NOMO-1 treated with DMSO at 0.1 percent for 48 hours (cell line): Measurements from ENCODE around the gene VWDE.
"Not testable (repeated sequence)": the region's sequence is repeated elsewhere in the genome, so short reads cannot be mapped to it uniquely, and the experiment has no call there.

Experiments
- DNase-seq: peaks from one replicate; lab custom pipeline; 2025; ENCODE audit not compliant: unreplicated experiment; lab: John Stamatoyannopoulos, UW

Gene VWDE

DNA sequence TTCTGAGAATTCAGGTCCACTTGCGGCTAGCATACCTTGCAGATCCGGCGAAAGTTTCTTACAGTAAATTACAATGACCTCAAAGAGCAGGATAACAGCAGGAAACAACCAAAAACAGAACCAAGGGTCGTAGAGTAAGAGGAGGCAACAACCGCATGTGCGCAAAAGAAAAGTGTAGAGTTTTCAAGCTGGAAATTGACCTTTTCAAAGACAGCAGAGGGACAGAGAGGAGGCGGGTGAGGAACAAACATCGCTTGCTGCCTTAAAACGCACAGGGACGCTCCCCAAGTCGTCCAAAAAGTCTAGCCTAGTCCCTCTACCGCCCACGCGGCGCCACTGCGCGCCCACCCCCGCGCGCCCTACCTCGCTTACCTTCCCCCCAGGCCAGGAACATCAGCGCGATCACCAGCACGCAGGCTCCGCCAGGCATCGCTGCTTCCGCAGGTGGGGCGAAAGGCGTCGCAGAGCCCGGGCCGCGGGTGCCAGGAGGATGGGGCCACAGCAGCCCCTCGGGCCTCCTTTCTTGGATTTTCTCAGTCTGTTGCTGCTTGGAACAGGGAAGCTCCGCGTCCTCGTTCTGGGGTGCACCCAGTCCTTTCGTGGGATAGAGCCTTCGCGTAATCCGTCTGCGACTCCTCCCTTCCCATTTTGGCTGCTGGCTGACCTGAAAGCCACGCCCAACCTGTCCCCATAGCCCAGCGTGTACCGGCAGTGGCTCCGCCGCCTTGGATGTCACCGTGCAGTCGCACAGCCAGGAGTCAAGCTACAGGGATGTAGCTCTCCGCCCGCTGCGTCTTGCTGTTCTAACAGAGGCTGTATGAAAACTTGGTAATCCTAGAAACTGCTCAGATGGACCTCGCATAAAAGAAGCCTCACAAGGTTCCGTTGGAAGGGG, at the start of gene VWDE:
Gene VWDE, minus strand, starts transcription at position 579 of the 895 bp plus-strand sequence. Its CDS starts 149 bp downstream, at position 430.
- DNase-seq = peak; percentile 43

DNA sequence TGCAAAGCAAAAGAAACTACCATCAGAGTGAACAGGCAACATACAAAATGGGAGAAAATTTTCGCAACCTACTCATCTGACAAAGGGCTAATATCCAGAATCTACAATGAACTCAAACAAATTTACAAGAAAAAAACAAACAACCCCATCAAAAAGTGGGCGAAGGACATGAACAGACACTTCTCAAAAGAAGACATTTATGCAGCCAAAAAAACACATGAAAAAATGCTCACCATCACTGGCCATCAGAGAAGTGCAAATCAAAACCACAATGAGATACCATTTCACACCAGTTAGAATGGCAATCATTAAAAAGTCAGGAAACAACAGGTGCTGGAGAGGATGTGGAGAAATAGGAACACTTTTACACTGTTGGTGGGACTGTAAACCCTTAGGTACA, 49.5 kb upstream of the VWDE start:
- not testable (repeated sequence) for DNase-seq

DNA sequence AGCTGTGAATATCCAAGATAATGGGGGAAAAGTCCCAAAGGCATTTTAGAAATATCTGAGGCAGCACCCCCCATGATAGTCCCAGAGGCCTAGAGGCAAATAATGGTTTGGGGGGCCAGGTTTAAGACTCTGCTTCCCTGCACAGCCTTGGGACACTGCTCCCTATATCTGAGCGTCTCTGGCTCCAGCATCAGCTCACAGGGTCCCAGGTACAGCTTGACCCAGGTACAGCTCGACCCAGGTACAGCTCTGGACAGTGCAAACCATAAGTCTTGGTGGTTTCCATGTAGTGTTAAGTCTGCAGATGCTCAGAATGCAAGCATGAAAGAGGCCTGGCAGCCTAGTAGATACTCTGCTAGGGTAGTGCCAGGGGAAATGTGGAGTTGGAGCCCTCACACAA, 47.0 kb upstream of the VWDE start:
- no peak for DNase-seq

GRCh38 chr7:12444785-12445184, 41.1 kb upstream of the VWDE start:
- DNase-seq = no peak

DNA sequence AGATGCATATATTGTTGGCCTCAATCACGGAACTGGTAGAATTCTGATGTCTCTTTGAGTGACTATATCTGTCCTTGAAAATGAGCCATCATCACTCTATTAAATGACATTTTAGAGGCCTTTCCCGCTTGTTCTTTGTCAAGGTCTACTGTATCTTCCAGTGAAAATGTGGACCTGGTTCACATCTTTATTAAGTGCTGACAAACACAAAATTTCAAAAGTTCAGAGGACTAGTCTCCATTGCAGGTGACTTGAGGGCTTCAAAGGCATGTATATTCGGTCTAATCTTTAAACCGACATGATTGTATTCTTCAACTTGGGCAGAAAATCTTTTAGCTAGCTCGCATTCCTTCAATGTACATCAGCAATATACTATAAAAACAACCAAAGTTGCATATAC, 36.6 kb upstream of the VWDE start:
- no peak for DNase-seq

GRCh38 chr7:12436896-12437535, 33.4 kb upstream of the VWDE start:
- DNase-seq = peak; percentile 42

GRCh38 chr7:12436126-12436525, 32.5 kb upstream of the VWDE start:
- DNase-seq = no peak

DNA sequence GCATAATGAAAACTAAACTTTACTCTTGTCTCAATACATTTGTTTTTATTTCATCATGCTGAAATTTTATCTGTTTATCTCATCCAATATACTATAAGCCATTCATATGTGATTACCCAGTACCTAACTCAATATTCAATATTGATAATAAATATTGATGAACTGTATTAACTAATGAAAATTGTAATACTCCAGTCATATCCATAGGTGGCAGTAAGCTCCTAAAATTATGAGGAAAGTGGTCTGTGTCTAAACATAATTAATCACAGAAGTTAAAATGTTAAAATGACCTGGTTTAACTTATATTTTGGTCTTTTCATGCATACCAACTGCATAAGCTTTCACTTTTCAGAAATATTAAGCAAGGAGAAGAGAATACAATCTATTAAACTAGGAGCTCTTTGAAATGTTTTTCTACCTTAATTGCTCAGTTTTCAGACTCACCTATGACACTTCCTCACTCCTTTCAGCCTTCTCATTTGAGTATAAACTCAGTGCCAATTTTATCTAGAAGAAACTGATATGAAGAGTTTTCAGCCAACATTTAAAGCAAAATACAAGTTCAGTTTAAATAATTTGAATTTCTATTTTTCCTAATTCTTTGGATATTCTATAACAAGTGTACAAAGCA, 30.5 kb upstream of the VWDE start:
- no peak for DNase-seq

- DNase-seq = no peak
Measured at GRCh38 chr7:12431886-12432556, 28.4 kb upstream of the VWDE start.

DNA sequence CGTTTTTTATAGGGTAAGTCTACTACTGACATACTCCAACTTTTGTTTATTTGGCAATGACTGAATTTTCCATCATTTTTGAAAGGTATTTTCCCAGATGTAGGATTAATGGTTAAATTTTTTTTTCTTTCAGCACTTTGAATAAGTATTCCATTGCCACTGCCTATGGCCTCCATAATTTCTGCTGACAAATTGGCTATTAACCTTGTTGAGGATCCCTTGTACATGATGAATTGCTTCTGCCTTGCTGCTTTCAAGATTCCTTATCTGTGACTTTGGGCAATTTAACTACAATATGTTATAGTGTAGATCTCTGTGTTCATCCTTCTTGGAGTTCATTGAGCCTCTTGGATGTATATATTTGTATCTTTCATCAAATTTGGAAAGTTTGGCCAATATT, 21.6 kb upstream of the VWDE start:
- no peak for DNase-seq

GRCh38 chr7:12423997-12424745, 20.5 kb upstream of the VWDE start:
- no peak for DNase-seq

- DNase-seq = no peak
Measured at GRCh38 chr7:12423355-12423996, 19.8 kb upstream of the VWDE start.

DNA sequence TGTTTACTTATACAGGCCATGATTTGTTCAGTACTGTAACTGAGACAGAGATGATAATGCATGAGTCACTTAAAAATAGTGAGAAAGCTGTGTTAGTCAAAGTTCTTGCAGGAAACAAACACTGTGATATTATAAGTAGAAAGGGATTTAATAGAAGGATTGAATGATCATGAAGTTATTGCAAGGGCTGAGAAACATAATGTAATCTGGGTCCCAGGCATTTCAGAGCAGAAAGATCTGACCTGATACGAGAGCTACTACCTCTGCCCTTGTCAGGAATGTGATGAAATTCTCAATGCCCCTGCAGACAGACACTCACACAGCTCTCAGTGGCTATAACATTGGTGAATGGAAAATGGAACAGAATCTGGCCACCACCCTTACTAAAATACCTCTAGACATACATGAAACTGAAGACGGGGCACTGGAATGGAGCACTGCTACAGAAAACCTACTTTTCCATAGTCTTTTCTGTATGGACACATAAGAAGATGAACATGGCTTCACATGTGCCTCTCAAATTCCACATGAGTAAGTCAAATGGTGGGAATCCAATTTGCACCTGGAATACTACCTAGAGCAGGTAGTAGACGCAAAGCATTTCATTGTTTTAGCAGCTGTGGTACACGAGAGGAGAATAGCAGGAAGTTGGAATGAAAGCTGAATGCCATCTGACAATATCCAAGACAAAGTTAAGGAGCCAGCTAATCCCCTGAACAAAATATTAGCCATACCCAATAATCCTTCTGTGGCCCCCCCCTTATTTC, 19.1 kb upstream of the VWDE start:
- DNase-seq = no peak

DNA sequence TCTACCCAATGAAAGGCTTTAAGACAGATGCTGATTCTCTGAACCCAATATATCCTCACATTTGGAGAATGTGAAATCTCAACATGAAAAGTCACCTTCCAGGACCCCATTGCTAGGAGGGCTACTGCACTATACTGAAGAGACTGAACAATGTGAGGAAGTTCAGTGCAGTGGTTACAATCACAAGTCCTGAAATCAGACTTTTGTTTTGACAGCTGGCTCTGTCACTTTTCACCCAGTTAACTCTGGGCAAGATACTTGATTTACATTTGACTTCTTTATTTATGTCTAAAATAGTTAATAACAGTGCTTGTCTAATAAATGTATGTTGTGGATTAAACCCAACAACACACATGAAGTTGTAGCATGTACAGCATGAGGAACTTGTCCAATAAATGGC, 14.8 kb upstream of the VWDE start:
- no peak for DNase-seq

DNA sequence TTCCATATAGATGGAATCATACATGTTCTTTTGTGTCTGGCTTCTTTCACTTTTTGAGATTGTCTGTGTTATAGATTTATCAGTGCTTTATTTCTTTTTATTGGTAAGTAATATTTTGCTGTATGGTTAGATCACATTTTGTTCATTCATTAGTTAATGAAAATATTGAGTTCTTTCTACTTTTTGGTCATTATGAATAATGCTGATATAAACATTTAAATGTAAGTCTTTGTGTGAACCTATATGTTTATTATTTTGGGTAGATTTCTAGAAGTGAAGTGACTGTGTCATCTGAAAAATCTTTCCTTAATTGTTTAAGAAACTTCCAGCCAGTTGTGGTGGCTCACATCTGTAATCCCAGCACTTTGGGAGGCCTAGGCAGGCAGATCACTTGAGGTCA, 11.4 kb upstream of the VWDE start:
- no peak for DNase-seq

GRCh38 chr7:12412407-12412806, 8.7 kb upstream of the VWDE start:
- no peak for DNase-seq

DNA sequence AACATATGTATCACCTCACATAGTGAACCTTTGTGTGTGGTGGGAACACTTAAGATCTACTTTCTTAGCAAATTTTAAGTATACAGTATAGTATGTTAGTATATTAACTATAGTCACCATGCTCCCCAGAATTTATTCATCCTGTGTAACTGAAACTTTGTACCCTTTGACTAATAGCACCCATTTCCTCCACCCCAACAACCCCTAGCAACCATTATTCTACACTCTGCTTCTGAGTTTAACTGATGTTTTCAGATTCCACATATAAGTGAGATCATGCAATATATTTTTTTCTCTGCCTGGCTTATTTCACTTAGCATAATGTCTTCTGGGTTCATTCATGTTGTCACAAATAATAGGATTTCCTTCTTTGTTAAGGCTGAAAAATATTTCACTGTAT, 6.9 kb upstream of the VWDE start:
- no peak for DNase-seq

- DNase-seq = no peak
Measured at GRCh38 chr7:12409097-12409711, 5.5 kb upstream of the VWDE start.

DNA sequence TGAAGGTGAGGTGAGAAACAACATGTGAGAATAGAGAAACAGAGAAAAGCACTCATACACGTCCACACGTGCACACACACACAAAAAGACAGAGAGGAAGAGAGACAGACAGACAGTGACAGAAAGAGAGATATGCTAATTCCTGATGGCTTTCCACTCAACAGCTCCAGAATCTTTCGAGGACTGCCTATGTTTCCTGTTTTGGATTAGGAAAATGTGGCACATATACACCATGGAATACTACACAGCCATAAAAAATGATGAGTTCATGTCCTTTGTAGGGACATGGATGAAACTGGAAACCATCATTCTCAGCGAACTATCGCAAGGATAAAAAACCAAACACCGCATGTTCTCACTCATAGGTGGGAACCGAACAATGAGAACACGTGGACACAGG, 4.0 kb upstream of the VWDE start:
- DNase-seq = not testable (repeated sequence)
